Mucosa of rectum (tissue), 2 donors: Measurements from ENCODE around the gene RAB9B.

Source experiments
- H3K27ac ChIP-seq, 2 donors: one replicate each; pipeline ENCODE4 v1.7.0; 2013; ENCODE audit warnings: inconsistent platforms in 2 of 2, low read depth in 2 of 2, low read length in 2 of 2
- H3K27me3 ChIP-seq, 2 donors: one replicate each; pipeline ENCODE4 v1.7.0; 2013; ENCODE audit warnings: low read length in 2 of 2; ENCODE audit not compliant: control insufficient read depth in 2 of 2, insufficient read depth in 2 of 2
- H3K36me3 ChIP-seq, 2 donors: one replicate each; pipeline ENCODE4 v1.7.0; 2013; ENCODE audit warnings: low read length in 2 of 2; ENCODE audit not compliant: control insufficient read depth in 2 of 2, insufficient read depth in 2 of 2
- H3K4me1 ChIP-seq, 2 donors: one replicate each; pipeline ENCODE4 v1.7.0; 2013; ENCODE audit warnings: low read length in 2 of 2, mild to moderate bottlenecking in 1 of 2; ENCODE audit not compliant: control insufficient read depth in 2 of 2, insufficient read depth in 2 of 2
- H3K4me3 ChIP-seq, 2 donors: one replicate each; pipeline ENCODE4 v1.7.0; 2013; ENCODE audit warnings: low read length in 2 of 2
- H3K9ac ChIP-seq, 2 donors: one replicate each; pipeline ENCODE4 v1.7.0; 2013; ENCODE audit warnings: low read length in 2 of 2, low read depth in 1 of 2, mild to moderate bottlenecking in 1 of 2
- H3K9me3 ChIP-seq, 2 donors: one replicate each; pipeline ENCODE4 v1.7.0; 2013; ENCODE audit warnings: low read length in 2 of 2; ENCODE audit not compliant: control insufficient read depth in 2 of 2
- donor health status: healthy.
- donor health status: Normal muscosa, but diverticular disease.

Gene RAB9B

GRCh38 chrX:103831803-103832544 lies at the start of gene RAB9B:
Gene RAB9B, minus strand, starts transcription at chrX:103832257. Its CDS starts 6,473 bp downstream, at chrX:103825784.
- Histone ChIP-seq H3K27me3 (no peaks in the 10 kb centered on the region), H3K36me3 (no peaks in the 10 kb centered on the region), H3K4me1 (peaks cover 0 to 5% of the 10 kb centered on the region in 2 donors), H3K9ac (peak within 1 kb of the TSS; percentile 9 to 57), H3K27ac (peak within 1 kb of the TSS in 1 of 2 donors; percentile 28), H3K9me3 (no peaks in the 10 kb centered on the region), H3K4me3 (peak within 1 kb of the TSS; percentile 67 to 70)

GRCh38 chrX:103879339-103879738 lies 47.3 kb upstream of the RAB9B start:
- no peak overlapping the region for H3K4me3 ChIP-seq
- H3K27me3 ChIP-seq, result no peaks in the 10 kb centered on the region
- H3K9me3 ChIP-seq, result no peaks in the 10 kb centered on the region
- H3K36me3 ChIP-seq, result no peaks in the 10 kb centered on the region
- no peak overlapping the region for H3K9ac ChIP-seq
- H3K4me1 ChIP-seq, result no peaks in the 10 kb centered on the region
- no peak overlapping the region for H3K27ac ChIP-seq

GRCh38 chrX:103878466-103879122 lies 46.5 kb upstream of the RAB9B start:
- Histone ChIP-seq H3K9me3 (no peaks in the 10 kb centered on the region), H3K4me3 (no peak overlapping the region), H3K27ac (no peak overlapping the region), H3K36me3 (no peaks in the 10 kb centered on the region), H3K4me1 (no peaks in the 10 kb centered on the region), H3K27me3 (no peaks in the 10 kb centered on the region), H3K9ac (no peak overlapping the region)

- H3K4me3 ChIP-seq, result no peak overlapping the region
- no peak overlapping the region for H3K9ac ChIP-seq
These were observed 45.5 kb upstream of the RAB9B start for GRCh38 chrX:103877571-103877970.

GRCh38 chrX:103864886-103865534 lies 33.0 kb upstream of the RAB9B start:
- Histone ChIP-seq H3K4me1 (no peaks in the 10 kb centered on the region), H3K27ac (no peak overlapping the region), H3K9ac (no peak overlapping the region), H3K36me3 (no peaks in the 10 kb centered on the region), H3K27me3 (no peaks in the 10 kb centered on the region), H3K4me3 (no peak overlapping the region), H3K9me3 (no peaks in the 10 kb centered on the region)

More at GRCh38 chrX:103877571-103877970, 45.5 kb upstream of the RAB9B start:
- H3K9me3 ChIP-seq, result no peaks in the 10 kb centered on the region
- no peaks in the 10 kb centered on the region for H3K36me3 ChIP-seq
- no peaks in the 10 kb centered on the region for H3K4me1 ChIP-seq
- H3K27ac ChIP-seq, result no peak overlapping the region
- H3K27me3 ChIP-seq, result no peaks in the 10 kb centered on the region

GRCh38 chrX:103864149-103864548 lies 32.1 kb upstream of the RAB9B start:
- Histone ChIP-seq H3K36me3 (no peaks in the 10 kb centered on the region), H3K9ac (no peak overlapping the region), H3K27me3 (no peaks in the 10 kb centered on the region), H3K9me3 (no peaks in the 10 kb centered on the region), H3K4me1 (no peaks in the 10 kb centered on the region), H3K27ac (no peak overlapping the region), H3K4me3 (no peak overlapping the region)

GRCh38 chrX:103861200-103861599 lies 29.1 kb upstream of the RAB9B start:
- Histone ChIP-seq H3K27ac (no peak overlapping the region), H3K36me3 (no peaks in the 10 kb centered on the region), H3K4me3 (no peak overlapping the region), H3K27me3 (no peaks in the 10 kb centered on the region), H3K9ac (no peak overlapping the region), H3K4me1 (no peaks in the 10 kb centered on the region), H3K9me3 (no peaks in the 10 kb centered on the region)

GRCh38 chrX:103849558-103849957 lies 17.5 kb upstream of the RAB9B start:
- H3K27me3 ChIP-seq, result peaks cover 0 to 6% of the 10 kb centered on the region in 2 donors
- H3K9ac ChIP-seq, result no peak overlapping the region
- no peaks in the 10 kb centered on the region for H3K4me1 ChIP-seq
- H3K27ac ChIP-seq, result no peak overlapping the region
- no peak overlapping the region for H3K4me3 ChIP-seq
- H3K36me3 ChIP-seq, result no peaks in the 10 kb centered on the region
- no peaks in the 10 kb centered on the region for H3K9me3 ChIP-seq

- Histone ChIP-seq H3K9ac (no peak overlapping the region), H3K4me3 (no peak overlapping the region), H3K27ac (no peak overlapping the region), H3K36me3 (no peaks in the 10 kb centered on the region), H3K9me3 (no peaks in the 10 kb centered on the region), H3K27me3 (peaks cover 0 to 6% of the 10 kb centered on the region in 2 donors), H3K4me1 (no peaks in the 10 kb centered on the region)
These were observed 15.3 kb upstream of the RAB9B start for GRCh38 chrX:103847174-103847870.

- H3K27ac ChIP-seq, result no peak overlapping the region
- H3K9me3 ChIP-seq, result no peaks in the 10 kb centered on the region
- no peak overlapping the region for H3K4me3 ChIP-seq
- no peaks in the 10 kb centered on the region for H3K4me1 ChIP-seq
- H3K9ac ChIP-seq, result no peak overlapping the region
- H3K27me3 ChIP-seq, result peaks cover 0 to 6% of the 10 kb centered on the region in 2 donors
- H3K36me3 ChIP-seq, result no peaks in the 10 kb centered on the region
These were observed 14.3 kb upstream of the RAB9B start for GRCh38 chrX:103846386-103846785.
